Pancreas (tissue), 10 donors: Measurements from ENCODE around the gene GOLGA7B. TPM values are rescaled to one million over a fixed set of nuclear protein-coding genes. Genes with fewer than 3 reads are reported as not detected.

ENCODE experiments used
- ATAC-seq, 4 donors: fragments of 200-7000 bp; cut with Tn5 transposase; one replicate each; pipeline versions ENCODE4 v1.8.0 to v1.9.1; 2020; ENCODE audit warnings: mild to moderate bottlenecking in 4 of 4, moderate library complexity in 4 of 4
- DNase-seq, 6 donors: peaks; one replicate each; pipeline ENCODE4 v3.0.0-alpha.2; 2020
- FAIRE-seq: peaks from 2 replicates; lab custom pipeline; 2012; peaks lifted over from hg19 to GRCh38; lab: Jason Lieb, UNC
- H3K27ac ChIP-seq, 4 donors: fragments of 200-600 bp; sonication (generic); 1 replicate in 3 of 4; 2 replicates in 1 of 4; pipeline versions ENCODE4 v1.5.0 to v1.8.0; 2020
- H3K27me3 ChIP-seq, 4 donors: fragments of 200-600 bp; one replicate each; pipeline ENCODE4 v1.8.0; 2021
- H3K36me3 ChIP-seq, 3 donors: fragments of 200-600 bp; sonication (generic) in 1 of 3; one replicate each; pipeline versions ENCODE4 v1.5.0 to v1.8.0; 2020 to 2021
- H3K4me1 ChIP-seq, 3 donors: fragments of 200-600 bp; one replicate each; pipeline ENCODE4 v1.8.0; 2021
- H3K4me3 ChIP-seq, 4 donors: fragments of 200-600 bp; sonication (generic) in 2 of 4; one replicate each; pipeline versions ENCODE4 v1.5.0 to v1.8.0; 2020 to 2021
- H3K9me3 ChIP-seq, 4 donors: fragments of 200-600 bp; one replicate each; pipeline ENCODE4 v1.8.0; 2021
- WGBS, 2 donors: extraction: QIAGEN DNeasy Blood & Tissue Kit; methylation state at CpG; one replicate each; pipeline ENCODE4 v1.1.7; 2013; 5-methylcytosine and 5-hydroxymethylcytosine counted together
- intact Hi-C, 3 donors: fragments of 100-400 bp; cut with DNase I; formaldehyde crosslinking; loops; one replicate each; pipeline versions ENCODE4 v1.11.1 to v1.14.2; 2022
- polyA plus RNA-seq, 2 donors: library from polyadenylated mRNA; stranded (reverse); fragments of 200-250 nt; gene quantifications; one replicate each; pipeline ENCODE4 v1.2.3, GENCODE V29; 2013
- total RNA-seq, 6 donors: library from RNA; stranded (reverse); fragmentation: NEBNext Ultra II Directional in 4 of 6; extraction: Animal tissue kit (Norgen Biotek cat#: 25700) in 4 of 6; gene quantifications; one replicate each; pipeline versions ENCODE4 v1.2.1 to v1.2.4, GENCODE V29; 2021 to 2023
- TF ChIP-seq, protein P1 (sequence below), 4 donors: fragments of 200-600 bp; sonication (generic) in 3 of 4; IDR thresholded peaks; one replicate each; pipeline versions ENCODE4 v1.5.0 to v1.8.0; 2021; ENCODE audit warnings: antibody characterized with exemption in 4 of 4
- donor health status: healthy with polysubstance abuse.
- donor health status: DM: no; HTN: no; CAD: no; lungs with moderate emphysema.
- donor health status: DM: no; HTN: no; CAD: no.
- donor health status: control.
- donor health status: control.
- donor health status: Bipolar disorder and iron deficiency.
- donor health status: DM: yes; HTN: yes; CAD: no.
- donor health status: DM: no; HTN: no; CAD: no.
- donor health status: DM: no; HTN: no; CAD: no.
- donor health status: DM: yes; HTN: yes; CAD: no.

GOLGA7B gene
- total and polyA plus RNA-seq, 8 donors = 2.0 to 38.7 (median 4.8) TPM

DNA sequence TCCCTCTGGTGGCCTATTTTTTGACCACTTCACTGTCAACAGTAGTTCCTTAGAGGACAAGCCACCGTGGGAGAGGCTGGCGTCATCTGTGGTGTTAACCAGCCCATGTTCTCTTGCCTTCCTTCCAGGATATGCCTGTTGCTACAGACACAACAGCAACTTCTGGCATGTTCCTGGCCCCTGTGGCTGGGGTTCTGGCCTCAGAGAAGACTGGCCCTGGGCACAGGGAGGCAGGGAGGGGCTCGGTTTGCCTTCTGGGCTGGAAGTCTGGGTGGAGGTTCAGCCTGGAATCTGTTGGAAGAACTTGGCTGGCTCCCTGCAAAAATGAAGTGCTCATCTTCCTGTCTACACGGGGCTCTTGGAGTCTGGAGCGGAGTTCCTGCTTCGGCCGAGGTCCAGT, 25.7 kb downstream of the GOLGA7B start:
- DNase-seq (peak in 1 of 6 donors; percentile 39), ATAC-seq (no peak), FAIRE-seq (no peak)
- Histone ChIP-seq H3K4me3 (no peak overlapping the region), H3K27me3 (no peaks in the 10 kb centered on the region), H3K4me1 (no peaks in the 10 kb centered on the region), H3K36me3 (no peaks in the 10 kb centered on the region), H3K9me3 (no peaks in the 10 kb centered on the region), H3K27ac (no peak overlapping the region)
- TF ChIP-seq, protein P1, sequence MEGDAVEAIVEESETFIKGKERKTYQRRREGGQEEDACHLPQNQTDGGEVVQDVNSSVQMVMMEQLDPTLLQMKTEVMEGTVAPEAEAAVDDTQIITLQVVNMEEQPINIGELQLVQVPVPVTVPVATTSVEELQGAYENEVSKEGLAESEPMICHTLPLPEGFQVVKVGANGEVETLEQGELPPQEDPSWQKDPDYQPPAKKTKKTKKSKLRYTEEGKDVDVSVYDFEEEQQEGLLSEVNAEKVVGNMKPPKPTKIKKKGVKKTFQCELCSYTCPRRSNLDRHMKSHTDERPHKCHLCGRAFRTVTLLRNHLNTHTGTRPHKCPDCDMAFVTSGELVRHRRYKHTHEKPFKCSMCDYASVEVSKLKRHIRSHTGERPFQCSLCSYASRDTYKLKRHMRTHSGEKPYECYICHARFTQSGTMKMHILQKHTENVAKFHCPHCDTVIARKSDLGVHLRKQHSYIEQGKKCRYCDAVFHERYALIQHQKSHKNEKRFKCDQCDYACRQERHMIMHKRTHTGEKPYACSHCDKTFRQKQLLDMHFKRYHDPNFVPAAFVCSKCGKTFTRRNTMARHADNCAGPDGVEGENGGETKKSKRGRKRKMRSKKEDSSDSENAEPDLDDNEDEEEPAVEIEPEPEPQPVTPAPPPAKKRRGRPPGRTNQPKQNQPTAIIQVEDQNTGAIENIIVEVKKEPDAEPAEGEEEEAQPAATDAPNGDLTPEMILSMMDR (IDR thresholded peaks at IDR 0.05) = no peak
- 84 to 90% methylated on average over 7 of the region's 7 CpGs for WGBS, 2 donors
- intact Hi-C loops = no loop called here

DNA sequence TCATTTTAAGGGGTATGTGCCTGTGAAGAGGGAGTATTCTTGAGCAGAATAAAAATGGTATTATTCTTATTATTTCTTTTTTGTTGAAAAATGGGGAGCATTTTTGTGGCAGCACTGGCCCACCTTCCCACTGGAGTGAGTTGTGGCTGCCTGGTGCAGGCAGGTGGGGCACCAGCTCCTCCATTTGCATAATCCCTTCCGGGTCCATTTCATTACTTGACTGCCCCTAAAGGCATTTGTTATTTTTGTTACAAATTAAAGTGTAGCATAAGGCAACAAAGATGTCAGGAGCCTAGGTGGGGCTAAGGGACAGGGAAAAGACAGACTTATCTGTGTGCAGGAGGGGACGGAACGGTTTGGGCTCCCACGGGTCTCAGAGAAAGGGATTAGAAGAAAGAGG, 26.8 kb downstream of the GOLGA7B start:
- no peak overlapping the region for H3K27ac ChIP-seq
- ATAC-seq = no peak
- TF ChIP-seq, protein P1 (IDR thresholded peaks at IDR 0.05) = no peak
- 77 to 81% methylated on average over 4 of the region's 4 CpGs for WGBS, 2 donors
- FAIRE-seq = no peak
- intact Hi-C loops = no loop called here
- H3K9me3 ChIP-seq = no peaks in the 10 kb centered on the region
- H3K27me3 ChIP-seq = no peaks in the 10 kb centered on the region
- no peaks in the 10 kb centered on the region for H3K36me3 ChIP-seq
- H3K4me3 ChIP-seq = no peak overlapping the region
- H3K4me1 ChIP-seq = no peaks in the 10 kb centered on the region
- DNase-seq = peak in 1 of 6 donors; percentile 9

DNA sequence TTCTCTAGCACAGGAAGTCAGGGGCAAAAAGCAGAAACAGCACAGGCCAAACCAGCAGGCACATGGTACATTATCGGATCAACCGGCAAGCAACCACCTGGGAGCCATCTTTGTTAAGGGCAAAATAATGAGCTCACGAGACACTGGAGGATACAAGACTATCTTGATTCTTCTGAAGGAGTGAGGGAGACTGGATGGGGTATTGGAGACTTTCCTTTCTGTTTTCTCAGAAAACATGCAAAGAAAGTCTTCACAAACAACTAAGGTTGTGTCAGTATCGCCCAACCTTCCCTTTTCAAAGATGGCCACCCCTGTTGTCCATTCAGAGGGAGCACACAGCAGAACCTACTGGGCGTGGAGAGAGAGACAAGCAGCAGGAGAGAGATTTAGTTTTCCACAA, 29.6 kb downstream of the GOLGA7B start:
- Histone ChIP-seq H3K27ac (no peak overlapping the region), H3K4me1 (no peaks in the 10 kb centered on the region), H3K36me3 (no peaks in the 10 kb centered on the region), H3K4me3 (no peak overlapping the region), H3K9me3 (no peaks in the 10 kb centered on the region), H3K27me3 (no peaks in the 10 kb centered on the region)
- TF ChIP-seq, protein P1 (IDR thresholded peaks at IDR 0.05) = no peak
- ATAC-seq = no peak
- no peak for FAIRE-seq
- intact Hi-C loops = no loop called here
- WGBS, 2 donors = 93 to 98% methylated on average over 5 of the region's 5 CpGs
- DNase-seq = peak in 1 of 6 donors; percentile 4

DNA sequence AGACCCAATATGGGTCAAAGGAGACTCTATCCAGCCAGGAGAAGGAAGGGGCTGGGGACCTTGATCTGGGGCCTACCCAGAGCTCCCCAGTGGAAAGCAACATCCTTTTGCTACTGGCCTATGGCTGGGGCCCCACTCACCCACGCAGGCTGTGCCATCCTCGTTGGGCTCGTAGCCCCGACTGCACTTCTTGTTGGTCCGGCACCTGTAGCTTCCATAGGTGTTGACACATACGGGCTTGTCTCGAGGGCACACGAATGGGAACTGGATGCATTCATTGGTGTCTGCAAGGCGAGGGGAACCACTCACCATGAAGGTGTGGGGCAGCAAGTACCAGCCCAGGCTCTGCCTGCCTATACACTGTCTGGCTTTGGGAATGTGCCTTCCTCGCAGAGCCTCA, 30.5 kb downstream of the GOLGA7B start:
- Histone ChIP-seq H3K27me3 (no peaks in the 10 kb centered on the region), H3K9me3 (no peaks in the 10 kb centered on the region), H3K27ac (no peak overlapping the region), H3K36me3 (no peaks in the 10 kb centered on the region), H3K4me3 (no peak overlapping the region), H3K4me1 (no peaks in the 10 kb centered on the region)
- TF ChIP-seq, protein P1 (IDR thresholded peaks at IDR 0.05) = no peak
- 94 to 97% methylated on average over 10 of the region's 10 CpGs for WGBS, 2 donors
- no peak for FAIRE-seq
- DNase-seq = peak in 1 of 6 donors; percentile 27
- intact Hi-C loops = no loop called here
- no peak for ATAC-seq

DNA sequence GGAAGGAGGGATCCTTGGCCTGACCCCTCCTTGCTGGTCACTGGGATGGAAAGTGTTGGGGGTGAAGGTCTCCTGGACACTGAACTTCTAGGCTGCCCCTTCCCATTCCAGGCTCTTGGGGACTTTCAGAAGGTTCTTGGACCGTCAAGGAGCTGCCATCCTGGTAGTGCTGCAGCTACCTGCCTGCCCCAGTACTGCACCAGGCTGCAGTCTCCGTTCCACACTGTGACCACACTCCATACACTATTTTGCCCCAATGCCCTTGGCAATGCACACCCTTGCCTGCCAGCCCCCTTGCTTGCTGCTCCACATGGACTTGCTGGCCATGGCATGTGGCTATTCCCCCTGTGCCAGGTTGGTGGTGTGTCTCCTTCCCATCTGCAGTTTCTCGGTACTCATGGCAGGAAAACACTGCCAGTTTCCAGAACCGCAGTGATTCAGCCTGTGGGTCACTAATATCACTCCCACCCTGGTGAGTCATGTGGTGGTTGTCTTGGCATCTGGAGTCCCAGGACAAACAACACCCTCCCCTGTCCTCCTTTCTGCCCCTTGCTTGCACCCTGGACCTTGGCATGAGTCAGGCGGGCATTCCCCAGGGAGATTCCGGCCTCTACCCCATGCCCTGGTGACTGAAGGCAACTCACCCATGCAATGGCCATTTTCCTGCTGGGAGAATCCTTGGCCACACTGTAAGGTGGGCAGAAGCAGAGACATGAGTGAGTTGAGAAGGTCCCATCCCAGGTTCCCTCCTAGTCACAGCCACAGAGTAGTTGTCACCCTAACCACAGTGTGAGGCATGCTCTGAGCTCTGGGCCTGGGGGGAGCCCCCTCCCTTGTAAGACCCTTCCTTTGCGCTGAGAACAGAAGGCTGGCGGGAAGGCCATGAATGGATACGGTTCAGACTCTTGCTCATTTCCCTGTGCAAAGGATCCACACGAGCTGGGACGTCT, 32.8 kb downstream of the GOLGA7B start:
- Histone ChIP-seq H3K36me3 (no peaks in the 10 kb centered on the region), H3K27me3 (no peaks in the 10 kb centered on the region), H3K9me3 (no peaks in the 10 kb centered on the region), H3K4me1 (no peaks in the 10 kb centered on the region), H3K27ac (peak overlapping the region in 1 of 4 donors; percentile 13), H3K4me3 (no peak overlapping the region)
- ATAC-seq (peak; percentile 72 to 90 (median 84)), FAIRE-seq (no peak), DNase-seq (peak in 3 of 6 donors; percentile 33 to 67 (median 58))
- TF ChIP-seq, protein P1 (IDR thresholded peaks at IDR 0.05) = no peak
- intact Hi-C loops = no loop called here
- 68 to 72% methylated on average over 11 of the region's 11 CpGs for WGBS, 2 donors
